Activated CD4-positive, alpha-beta T cell treated with anti-CD3 and anti-CD28 coated beads, Interleukin-2, amount 50 U/mL, for 4 hours (primary cell): ENCODE data around the gene ANKRD40.
"Not testable (repeated sequence)": the region's sequence is repeated elsewhere in the genome, so short reads cannot be mapped to it uniquely, and the experiment has no call there.

Source experiments
- DNase-seq, 2 experiments: peaks; one replicate each; pipeline ENCODE4 v3.0.0-alpha.2; 2020

The ANKRD40 gene

DNA sequence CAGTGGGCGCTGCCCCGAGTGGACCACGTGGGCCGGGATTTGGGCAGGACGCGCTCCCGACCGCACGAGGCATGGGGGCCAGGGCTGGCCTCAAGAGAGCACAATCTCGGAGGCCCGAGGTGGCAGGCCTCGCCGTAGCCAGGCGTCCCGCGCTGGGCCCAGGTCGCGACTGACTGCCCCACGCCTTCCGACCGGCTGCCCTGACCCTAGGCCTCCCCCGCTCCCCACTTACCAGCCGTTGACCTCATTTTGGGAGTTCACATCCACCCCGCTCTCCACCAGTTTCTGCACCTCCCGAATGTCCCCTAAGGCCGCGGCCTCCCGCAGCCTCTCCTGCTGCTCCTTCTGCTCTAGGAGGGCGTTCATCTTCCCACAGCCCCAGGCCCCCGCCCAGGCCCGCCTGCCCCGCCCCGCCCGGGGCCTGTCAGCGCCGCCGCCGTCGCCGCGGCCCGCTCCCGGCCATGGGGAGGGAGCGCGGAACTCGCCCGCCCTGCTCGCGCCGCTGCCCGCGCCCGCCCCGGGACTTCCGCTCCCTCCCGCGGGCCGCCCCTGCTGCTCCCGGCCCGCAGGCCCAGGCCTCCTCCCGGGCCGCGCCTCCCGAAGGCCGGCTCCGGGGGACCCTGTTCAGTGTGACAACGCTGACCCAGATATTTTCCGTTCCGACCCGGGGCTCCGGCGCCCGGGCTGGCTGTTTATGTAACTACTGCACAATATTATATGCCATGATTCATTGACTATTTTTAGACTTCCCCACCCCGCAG, at the start of gene ANKRD40:
Gene ANKRD40, minus strand, starts transcription at position 626 of the 761 bp plus-strand sequence. Its CDS starts 260 bp downstream, at position 366.
- DNase-seq: peak; percentile 86 to 90

DNA sequence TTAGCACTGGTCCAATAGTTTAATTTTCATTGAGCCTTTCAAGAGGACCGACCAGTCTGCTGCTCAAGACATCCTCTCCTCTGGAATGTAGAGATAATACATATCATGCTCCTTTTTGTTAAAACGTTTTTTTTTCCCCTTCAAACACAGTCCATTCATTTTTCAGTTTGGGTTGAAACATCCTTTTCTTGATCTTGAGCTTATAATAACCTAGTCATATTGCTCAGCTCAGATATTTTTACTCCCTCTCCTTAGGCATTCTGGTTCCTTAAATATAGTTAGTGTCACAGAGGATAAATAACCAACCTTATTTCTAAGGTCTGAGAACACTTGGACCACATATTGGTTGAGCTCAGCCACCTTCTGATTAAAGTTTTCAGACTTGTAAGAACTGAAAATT, 46.8 kb upstream of the ANKRD40 start:
- DNase-seq: no peak

DNA sequence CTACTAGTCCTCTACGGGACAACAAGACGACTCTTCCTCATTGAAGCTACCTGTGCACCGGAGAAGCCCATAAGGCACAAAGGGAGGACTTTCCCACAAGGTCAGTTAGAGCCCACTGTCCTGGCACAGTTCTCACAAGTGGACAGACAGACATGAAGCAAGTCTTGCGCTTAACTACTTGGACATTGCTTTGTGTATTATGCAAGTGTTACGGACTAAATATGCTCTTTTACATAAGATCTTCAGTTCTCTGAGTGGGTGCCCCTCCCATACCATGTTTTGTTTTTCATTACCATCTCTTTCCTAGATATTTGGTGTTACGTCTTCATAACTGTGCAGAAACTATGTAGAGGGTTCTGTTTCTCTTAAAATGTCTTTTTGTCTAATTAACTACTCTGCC, 41.5 kb upstream of the ANKRD40 start:
- DNase-seq: no peak

- DNase-seq: no peak
These were observed 37.9 kb upstream of the ANKRD40 start for GRCh38 chr17:50745631-50746030.

DNA sequence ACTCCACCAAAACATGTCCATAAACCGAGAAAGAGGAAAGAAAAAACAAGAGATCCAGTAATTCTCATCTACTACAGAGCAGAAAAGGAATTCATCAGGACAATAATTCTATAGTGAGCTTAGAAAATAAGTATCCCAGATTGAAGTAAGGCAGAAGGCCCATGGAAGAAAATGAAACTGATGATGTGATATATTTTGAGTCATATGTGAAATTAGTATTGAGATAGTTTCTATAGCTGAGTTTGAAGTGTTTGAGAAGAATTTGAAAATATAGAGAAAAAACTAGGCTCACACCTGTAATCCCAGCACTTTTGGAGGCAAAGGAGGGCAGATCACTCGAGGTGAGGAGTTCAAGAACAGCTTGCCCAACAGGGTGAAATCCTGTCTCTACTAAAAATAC, 31.4 kb upstream of the ANKRD40 start:
- DNase-seq: no peak

GRCh38 chr17:50737118-50737698, 29.5 kb upstream of the ANKRD40 start:
- DNase-seq: no peak

- DNase-seq: no peak
These were observed 27.6 kb upstream of the ANKRD40 start for GRCh38 chr17:50735287-50735686.

DNA sequence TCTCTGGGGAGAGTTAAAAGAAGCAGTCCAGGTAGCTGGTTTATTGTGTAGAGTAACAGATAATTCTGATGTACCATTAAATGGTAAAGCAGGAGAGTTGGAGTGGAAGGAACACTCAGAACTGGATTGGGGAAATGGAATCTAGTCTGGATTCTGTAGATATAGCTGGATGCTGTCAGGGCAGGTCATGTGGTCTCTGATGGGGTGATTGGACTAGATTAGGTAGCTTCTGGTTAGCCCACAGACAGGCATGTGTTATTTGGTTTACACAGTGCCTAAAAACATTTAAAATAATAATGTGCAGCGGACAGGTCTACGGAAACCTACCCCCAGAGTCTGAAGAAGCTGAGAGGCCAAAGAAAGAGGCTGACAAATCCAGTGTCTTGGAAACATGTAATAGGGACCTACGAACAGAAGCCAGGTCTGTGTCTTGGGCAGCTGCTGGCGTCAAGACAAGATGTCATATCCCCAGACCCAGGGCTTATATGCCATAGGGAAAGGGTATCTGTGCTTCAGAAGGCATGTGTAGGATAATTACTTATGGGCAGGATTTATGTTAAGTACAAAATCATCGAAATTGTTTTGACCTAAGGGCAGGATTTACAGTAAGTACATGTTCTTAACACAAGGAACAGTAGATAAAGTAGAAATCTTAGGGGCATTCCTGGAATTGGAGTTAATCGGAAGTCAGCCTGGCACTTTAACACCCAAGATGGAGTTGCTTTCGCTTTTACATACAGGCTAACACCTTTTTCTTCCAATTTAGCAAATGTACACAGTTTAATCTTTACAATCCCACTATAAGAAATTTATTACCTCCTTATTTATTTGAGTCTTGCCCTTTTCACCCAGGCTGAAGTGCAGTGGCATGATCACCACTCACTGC, 24.1 kb upstream of the ANKRD40 start:
- DNase-seq: no peak

DNA sequence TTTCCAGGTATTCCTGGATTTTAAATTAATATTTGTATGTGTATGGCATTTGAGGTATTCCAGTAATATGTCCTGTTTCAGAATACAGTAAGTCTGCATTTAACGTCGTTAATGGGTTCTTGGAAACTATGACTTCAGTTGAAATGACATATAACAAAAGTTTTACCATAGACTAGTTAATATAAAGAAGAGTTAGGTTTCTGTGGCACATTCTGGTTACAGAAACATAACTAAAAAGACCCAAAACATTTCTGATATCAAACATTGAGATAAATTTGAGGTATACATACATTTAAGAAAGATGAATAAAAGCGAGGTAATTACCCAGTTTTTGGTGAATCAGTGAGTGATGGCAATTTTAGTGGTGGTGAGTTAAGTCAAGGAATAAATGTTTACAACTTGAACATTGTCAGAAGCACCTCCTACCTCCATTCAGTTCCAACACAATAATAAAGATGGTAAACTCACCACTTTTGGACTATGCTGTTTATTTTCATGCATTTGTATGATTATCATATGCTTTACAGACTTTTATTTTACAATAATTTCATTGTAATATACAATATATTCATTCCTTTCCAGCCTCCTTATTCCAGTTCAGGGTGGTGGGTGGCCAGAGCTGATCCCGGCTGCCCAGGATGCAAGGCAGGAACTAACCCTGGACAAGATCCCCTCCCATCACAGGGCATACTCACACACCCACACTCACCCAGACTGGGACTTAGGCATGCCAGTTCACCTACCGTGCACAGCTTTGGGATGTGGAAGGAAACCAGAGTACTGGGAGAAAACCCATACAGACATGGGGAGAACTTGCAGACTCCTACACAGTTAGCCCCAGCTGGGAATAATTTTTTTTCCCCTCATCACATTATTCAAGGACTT, 21.4 kb upstream of the ANKRD40 start:
- no peak for DNase-seq

DNA sequence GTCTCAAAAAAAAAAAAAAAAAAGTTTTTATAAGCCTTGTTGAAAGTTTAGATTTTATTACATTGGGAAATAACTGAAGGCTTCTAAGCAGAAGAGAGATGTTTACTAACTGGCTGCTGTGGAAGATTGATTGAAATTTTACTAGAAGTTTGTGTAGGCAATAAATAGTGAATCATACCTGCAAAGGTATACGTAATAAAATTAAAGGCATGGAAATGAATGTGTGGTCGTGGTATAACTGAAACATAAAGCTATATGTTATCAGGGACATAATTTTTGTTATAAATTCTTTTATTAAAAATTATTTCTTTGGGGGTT, 20.4 kb upstream of the ANKRD40 start:
- DNase-seq: no peak

DNA sequence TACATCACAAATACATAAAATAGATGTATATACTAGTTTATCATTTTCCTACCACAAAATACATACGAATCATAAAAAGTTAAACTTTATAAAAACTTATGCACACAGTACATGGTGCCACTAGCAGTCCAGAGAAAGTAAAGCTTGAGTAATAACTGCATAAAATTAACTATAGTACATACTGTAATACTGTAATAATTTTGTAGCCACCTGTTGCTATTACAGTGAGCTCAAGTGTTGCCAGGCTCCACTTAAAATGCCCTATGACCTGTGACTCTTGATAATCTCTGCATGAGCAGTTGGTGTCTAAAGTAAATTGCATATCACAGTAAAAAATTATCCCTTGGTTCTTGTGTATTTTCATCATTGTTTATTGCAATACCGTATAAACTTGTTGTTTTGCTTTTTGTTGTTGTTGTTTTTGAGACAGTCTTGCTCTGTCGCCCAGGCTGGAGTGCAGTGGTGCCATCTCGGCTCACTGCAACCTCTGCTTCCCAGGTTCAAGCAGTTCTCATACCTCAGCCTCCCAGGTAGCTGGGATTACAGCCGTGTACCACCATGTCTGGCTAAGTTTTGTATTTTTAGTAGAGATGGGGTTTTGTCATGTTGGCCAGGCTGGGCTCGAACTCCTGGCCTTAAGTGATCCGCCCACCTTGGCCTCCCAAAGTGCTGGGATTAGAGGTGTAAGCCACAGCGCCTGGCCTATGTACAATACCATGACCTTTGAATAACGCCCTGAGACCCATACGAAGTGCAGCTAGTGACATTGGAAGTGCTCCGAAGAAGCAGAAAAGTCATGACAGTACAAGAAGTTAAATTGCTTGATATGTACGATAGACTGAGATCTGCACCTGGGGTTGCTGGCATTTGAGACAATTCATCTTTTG, 18.3 kb upstream of the ANKRD40 start:
- no peak for DNase-seq

- not testable (repeated sequence) for DNase-seq
These were observed 16.9 kb upstream of the ANKRD40 start for GRCh38 chr17:50724622-50725021.

DNA sequence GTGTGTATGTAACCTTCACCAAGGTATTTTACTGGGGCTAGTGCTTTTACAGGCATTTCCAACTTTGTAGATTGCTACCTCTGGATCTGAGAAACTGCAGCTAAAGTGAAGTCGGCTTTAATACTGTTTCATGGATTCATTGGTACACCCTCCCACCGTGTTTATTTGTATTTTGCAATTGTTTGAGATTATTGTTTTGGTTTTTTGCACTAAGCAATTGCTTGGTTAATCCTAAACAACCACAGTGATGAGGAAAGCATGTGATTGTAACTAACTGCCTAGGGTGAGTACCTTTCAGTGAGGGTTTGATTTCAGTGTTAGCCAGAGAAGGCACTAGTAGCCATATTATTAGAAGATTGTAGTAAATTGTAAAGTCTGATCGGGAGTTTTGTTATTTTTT, 15.0 kb upstream of the ANKRD40 start:
- no peak for DNase-seq

DNA sequence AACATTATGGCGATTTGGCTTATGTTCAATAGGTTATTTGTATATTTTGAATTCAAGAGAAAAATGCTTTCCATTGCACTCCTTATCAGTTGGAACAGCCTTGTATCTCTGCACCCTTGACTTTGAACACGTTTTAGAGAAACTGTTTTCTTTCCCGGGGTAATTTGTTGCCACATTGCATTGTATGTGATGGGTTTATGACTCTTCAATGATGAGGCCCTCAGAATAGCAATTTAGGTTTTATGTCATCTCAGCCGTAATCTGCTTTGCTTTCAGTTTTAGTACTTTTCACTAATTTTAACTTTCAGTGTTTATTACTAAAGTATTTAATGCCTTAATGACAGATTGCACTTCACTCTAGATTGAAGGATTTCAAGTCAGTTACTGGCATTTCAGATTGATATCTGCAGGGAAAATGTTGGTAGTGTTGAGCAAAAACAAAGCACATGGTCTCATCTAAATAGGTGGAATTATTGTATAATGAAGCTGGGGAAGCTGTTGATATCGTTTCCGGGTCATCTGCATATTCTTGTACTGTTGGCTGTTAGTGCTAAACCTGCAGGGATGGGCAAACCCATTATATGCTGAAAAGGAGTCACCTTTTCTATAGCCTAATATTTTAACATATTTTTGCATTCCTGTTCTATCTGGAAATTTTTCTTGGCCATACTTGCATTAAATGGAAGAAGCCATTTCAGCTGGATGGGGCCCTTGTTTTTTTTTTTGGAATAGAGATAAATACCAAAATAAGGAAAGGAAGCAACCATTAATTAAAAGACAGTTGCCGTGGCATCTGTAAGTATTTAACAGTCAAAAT, 13.7 kb upstream of the ANKRD40 start:
- DNase-seq: no peak

DNA sequence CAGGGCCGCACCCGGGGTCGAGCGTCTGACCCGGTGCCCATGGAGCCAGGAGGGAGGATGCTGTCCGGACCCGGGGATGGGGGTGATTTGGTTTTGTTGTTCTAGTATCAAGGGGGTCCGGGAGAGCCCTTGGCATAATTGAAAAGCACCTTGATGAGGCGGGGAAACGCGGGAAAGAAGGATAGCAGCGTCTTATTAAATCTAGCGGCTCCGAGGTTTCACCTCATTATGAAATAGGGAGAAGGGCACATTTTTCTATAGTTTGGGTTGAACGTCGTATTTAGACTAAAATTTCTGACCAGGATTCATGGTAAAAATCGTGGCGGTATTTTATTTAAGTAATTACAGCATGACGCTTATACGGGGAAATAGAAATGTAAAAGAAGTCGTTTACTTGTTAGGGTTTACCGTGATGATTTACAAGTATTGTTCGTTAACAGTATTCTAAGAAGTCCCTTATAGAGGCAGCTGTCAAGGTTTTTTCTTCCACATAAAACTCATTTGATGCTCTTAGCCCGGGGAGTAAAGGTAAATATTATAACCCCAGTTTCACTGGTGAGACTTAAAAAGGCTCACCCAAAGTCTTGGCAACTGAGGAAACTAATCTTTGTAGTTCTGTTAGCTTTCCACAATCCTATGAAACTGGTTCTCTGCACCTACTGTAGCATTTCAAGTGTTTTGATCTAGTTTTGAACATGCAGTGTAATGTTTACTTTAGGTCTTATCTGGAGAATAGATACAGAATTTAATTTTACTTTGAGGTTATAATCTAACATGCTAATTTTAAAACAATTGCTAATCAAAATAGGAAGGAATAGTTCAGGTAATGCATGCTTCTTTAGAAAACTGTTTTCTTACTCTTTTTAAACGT, 12.4 kb upstream of the ANKRD40 start:
- no peak for DNase-seq

- peak; percentile 87 for DNase-seq
These were observed 11.6 kb upstream of the ANKRD40 start, which contains the start of gene LUC7L3 for GRCh38 chr17:50719144-50719923. LUC7L3 (plus strand) TSS chr17:50719603; CDS start chr17:50719733, 130 bp downstream.

GRCh38 chr17:50715471-50715870, 7.8 kb upstream of the ANKRD40 start:
- no peak for DNase-seq

DNA sequence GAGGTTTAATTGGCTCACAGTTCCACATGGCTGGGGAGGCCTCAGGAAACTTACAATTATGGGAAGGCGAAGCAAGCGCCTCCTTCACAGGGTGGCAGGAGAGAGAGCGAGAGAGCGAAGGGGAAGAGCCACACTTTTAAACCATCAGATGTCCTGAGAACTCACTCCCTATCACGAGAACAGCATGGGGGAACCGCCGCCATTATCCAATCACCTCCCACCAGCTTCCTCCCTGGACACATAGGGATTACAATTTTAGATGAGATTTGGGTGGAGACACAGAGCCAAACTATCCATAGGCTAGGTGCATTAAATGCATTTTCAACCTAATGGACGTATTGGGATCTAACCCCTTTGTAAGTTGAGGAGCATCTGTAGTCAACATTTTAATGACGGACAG, 4.9 kb upstream of the ANKRD40 start:
- DNase-seq: no peak

- DNase-seq: no peak
These were observed 2.9 kb upstream of the ANKRD40 start for GRCh38 chr17:50710650-50711049.
